Activated naive CD4-positive, alpha-beta T cell (primary cell): ENCODE data around the gene CAMK2D.

Experiments used
- DNase-seq, 4 experiments: peaks; one replicate each; lab custom pipeline; 2025; lab: John Stamatoyannopoulos, UW

The CAMK2D gene

GRCh38 chr4:113637823-113638561 is 123.5 kb downstream of the CAMK2D start:
- no peak for DNase-seq

- no peak for DNase-seq
These were observed 124.2 kb downstream of the CAMK2D start for GRCh38 chr4:113637363-113637762.

GRCh38 chr4:113636877-113637276 is 124.7 kb downstream of the CAMK2D start:
- no peak for DNase-seq

- no peak for DNase-seq
These were observed 125.1 kb downstream of the CAMK2D start for GRCh38 chr4:113636438-113636818.

GRCh38 chr4:113635739-113636437 is 125.7 kb downstream of the CAMK2D start:
- DNase-seq = no peak

GRCh38 chr4:113634081-113634969 is 127.2 kb downstream of the CAMK2D start:
- no peak for DNase-seq

- DNase-seq = no peak
These were observed 128.1 kb downstream of the CAMK2D start for GRCh38 chr4:113633467-113633866.

GRCh38 chr4:113628711-113629110 is 132.8 kb downstream of the CAMK2D start:
- DNase-seq = no peak

- DNase-seq = no peak
These were observed 134.2 kb downstream of the CAMK2D start for GRCh38 chr4:113627321-113627720.

- no peak for DNase-seq
These were observed 135.6 kb downstream of the CAMK2D start for GRCh38 chr4:113625902-113626301.

- no peak for DNase-seq
These were observed 138.2 kb downstream of the CAMK2D start for GRCh38 chr4:113623274-113623894.

GRCh38 chr4:113621633-113622032 is 139.9 kb downstream of the CAMK2D start:
- DNase-seq = no peak

GRCh38 chr4:113620032-113620431 is 141.5 kb downstream of the CAMK2D start:
- no peak for DNase-seq

GRCh38 chr4:113619526-113619925 is 142.0 kb downstream of the CAMK2D start:
- DNase-seq = no peak

GRCh38 chr4:113618205-113618604 is 143.3 kb downstream of the CAMK2D start:
- no peak for DNase-seq

GRCh38 chr4:113617195-113617594 is 144.3 kb downstream of the CAMK2D start:
- DNase-seq = no peak

GRCh38 chr4:113616443-113616842 is 145.1 kb downstream of the CAMK2D start:
- DNase-seq = no peak

- no peak for DNase-seq
These were observed 147.1 kb downstream of the CAMK2D start for GRCh38 chr4:113614414-113614813.

- DNase-seq = no peak
These were observed 148.0 kb downstream of the CAMK2D start for GRCh38 chr4:113613503-113613902.

- no peak for DNase-seq
These were observed 151.0 kb downstream of the CAMK2D start for GRCh38 chr4:113610537-113610936.

- no peak for DNase-seq
These were observed 153.5 kb downstream of the CAMK2D start for GRCh38 chr4:113607998-113608397.

GRCh38 chr4:113607147-113607720 is 154.3 kb downstream of the CAMK2D start:
- DNase-seq = no peak
